Mesendoderm (in vitro differentiated cells): ENCODE measurements around the gene SLC39A3.

Experiments
- DNase-seq: peaks from one replicate; pipeline ENCODE4 v3.0.0; 2013
- H2AK5ac ChIP-seq: 2 replicates; pipeline ENCODE4 v1.6.1; 2013; ENCODE audit warnings: low read length, inconsistent platforms
- H2BK120ac ChIP-seq: 2 replicates; pipeline ENCODE4 v1.6.1; 2013; ENCODE audit warnings: low read depth, mild to moderate bottlenecking, low read length, moderate library complexity, mixed read lengths
- H2BK15ac ChIP-seq: replicated peaks from 2 replicates; pipeline ENCODE4 v1.6.1; 2013; ENCODE audit warnings: low read depth, mild to moderate bottlenecking, moderate library complexity
- H2BK5ac ChIP-seq: 2 replicates; pipeline ENCODE4 v1.6.1; 2013; ENCODE audit warnings: low read length, inconsistent platforms
- H3K18ac ChIP-seq: 2 replicates; pipeline ENCODE4 v1.6.1; 2013; ENCODE audit warnings: mild to moderate bottlenecking, low read length, mixed read lengths
- H3K23ac ChIP-seq: one replicate; pipeline ENCODE4 v1.6.1; 2013; ENCODE audit warnings: low read length
- H3K27ac ChIP-seq: 2 replicates; pipeline ENCODE4 v1.5.1; 2013; ENCODE audit warnings: low read depth, mild to moderate bottlenecking, inconsistent platforms, low read length, moderate library complexity
- H3K27me3 ChIP-seq: 2 replicates; pipeline ENCODE4 v1.6.1; 2013; ENCODE audit warnings: low read length, control low read depth, mild to moderate bottlenecking, inconsistent platforms; ENCODE audit not compliant: insufficient read depth, poor library complexity
- H3K36me3 ChIP-seq: 2 replicates; pipeline ENCODE4 v1.6.1; 2013; ENCODE audit warnings: low read length, inconsistent platforms; ENCODE audit not compliant: control insufficient read depth, insufficient read depth
- H3K4ac ChIP-seq: one replicate; pipeline ENCODE4 v1.6.1; 2013; ENCODE audit warnings: low read depth, mild to moderate bottlenecking, low read length, moderate library complexity
- H3K4me1 ChIP-seq: 2 replicates; pipeline ENCODE4 v1.6.1; 2013; ENCODE audit warnings: low read depth, low read length, inconsistent platforms; ENCODE audit not compliant: control insufficient read depth
- H3K4me2 ChIP-seq: 2 replicates; pipeline ENCODE4 v1.6.1; 2013; ENCODE audit warnings: low read length
- H3K4me3 ChIP-seq: 2 replicates; pipeline ENCODE4 v1.5.1; 2013; ENCODE audit warnings: mild to moderate bottlenecking, low read length
- H3K56ac ChIP-seq: one replicate; pipeline ENCODE4 v1.6.1; 2013; ENCODE audit warnings: low read length
- H3K79me1 ChIP-seq: 2 replicates; pipeline ENCODE4 v1.6.1; 2013; ENCODE audit warnings: low read length, inconsistent platforms
- H3K79me2 ChIP-seq: 2 replicates; pipeline ENCODE4 v1.6.1; 2013; ENCODE audit warnings: mild to moderate bottlenecking, low read length; ENCODE audit not compliant: control insufficient read depth, insufficient read depth
- H3K9ac ChIP-seq: 2 replicates; pipeline ENCODE4 v1.6.1; 2013; ENCODE audit warnings: low read length, inconsistent platforms
- H4K5ac ChIP-seq: one replicate; pipeline ENCODE4 v1.6.1; 2013; ENCODE audit warnings: low read length
- H4K8ac ChIP-seq: one replicate; pipeline ENCODE4 v1.6.1; 2013; ENCODE audit warnings: low read depth, mild to moderate bottlenecking, control low read depth, low read length, moderate library complexity
- WGBS: extraction: QIAGEN DNeasy Blood & Tissue Kit; methylation state at CpG from one replicate; pipeline ENCODE4 v1.1.7; 2013; ENCODE audit warnings: low lambda C conversion rate, missing lambda C conversion rate; ENCODE audit not compliant: insufficient coverage; ENCODE audit errors: extremely low coverage; 5-methylcytosine and 5-hydroxymethylcytosine counted together

Gene SLC39A3

GRCh38 chr19:2759965-2760364 lies 20.1 kb upstream of the SLC39A3 start:
- no peak overlapping the region for H2AK5ac ChIP-seq
- H2BK120ac ChIP-seq: no peak overlapping the region
- H3K4me1 ChIP-seq: no peaks in the 10 kb centered on the region
- no peak overlapping the region for H4K8ac ChIP-seq
- H2BK5ac ChIP-seq: no peak overlapping the region
- H3K23ac ChIP-seq: no peak overlapping the region
- H3K4me3 ChIP-seq: no peak overlapping the region
- WGBS: no CpG with 5 or more reads among the region's 7 CpGs
- no peak overlapping the region for H3K4me2 ChIP-seq
- H3K56ac ChIP-seq: no peak overlapping the region
- H3K9ac ChIP-seq: no peak overlapping the region
- H3K79me2 ChIP-seq: no peaks in the 10 kb centered on the region
- H3K27me3 ChIP-seq: no peaks in the 10 kb centered on the region
- H3K36me3 ChIP-seq: peaks cover 16% of the 10 kb centered on the region
- H3K18ac ChIP-seq: no peak overlapping the region
- H3K79me1 ChIP-seq: no peaks in the 10 kb centered on the region
- no peak overlapping the region for H3K27ac ChIP-seq
- H2BK15ac ChIP-seq: no peak overlapping the region
- H4K5ac ChIP-seq: no peak overlapping the region
- DNase-seq: no peak
- H3K4ac ChIP-seq: no peak overlapping the region

DNA sequence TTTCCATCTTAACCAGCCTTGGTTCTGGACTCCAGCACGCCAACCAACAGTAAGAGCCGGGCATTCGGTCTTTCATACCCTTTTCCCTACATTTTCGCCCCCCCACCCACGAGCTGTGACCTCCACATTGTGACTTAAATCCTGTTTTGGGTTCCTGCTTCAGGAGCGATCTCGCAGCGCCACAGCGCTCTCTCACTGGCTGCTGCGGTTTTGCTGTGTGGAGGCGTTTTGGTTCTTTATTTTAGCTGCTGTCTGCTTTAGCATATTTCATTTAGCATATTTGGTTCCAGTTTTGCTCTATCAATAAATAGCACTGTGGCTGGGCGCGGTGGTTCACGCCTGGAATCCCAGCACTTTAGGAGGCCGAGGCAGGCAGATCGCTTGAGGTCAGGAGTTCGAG lies 19.5 kb upstream of the SLC39A3 start:
- Histone ChIP-seq H3K4me2 (no peak overlapping the region), H3K36me3 (peaks cover 17% of the 10 kb centered on the region)
- WGBS: no CpG with 5 or more reads among the region's 17 CpGs

DNA sequence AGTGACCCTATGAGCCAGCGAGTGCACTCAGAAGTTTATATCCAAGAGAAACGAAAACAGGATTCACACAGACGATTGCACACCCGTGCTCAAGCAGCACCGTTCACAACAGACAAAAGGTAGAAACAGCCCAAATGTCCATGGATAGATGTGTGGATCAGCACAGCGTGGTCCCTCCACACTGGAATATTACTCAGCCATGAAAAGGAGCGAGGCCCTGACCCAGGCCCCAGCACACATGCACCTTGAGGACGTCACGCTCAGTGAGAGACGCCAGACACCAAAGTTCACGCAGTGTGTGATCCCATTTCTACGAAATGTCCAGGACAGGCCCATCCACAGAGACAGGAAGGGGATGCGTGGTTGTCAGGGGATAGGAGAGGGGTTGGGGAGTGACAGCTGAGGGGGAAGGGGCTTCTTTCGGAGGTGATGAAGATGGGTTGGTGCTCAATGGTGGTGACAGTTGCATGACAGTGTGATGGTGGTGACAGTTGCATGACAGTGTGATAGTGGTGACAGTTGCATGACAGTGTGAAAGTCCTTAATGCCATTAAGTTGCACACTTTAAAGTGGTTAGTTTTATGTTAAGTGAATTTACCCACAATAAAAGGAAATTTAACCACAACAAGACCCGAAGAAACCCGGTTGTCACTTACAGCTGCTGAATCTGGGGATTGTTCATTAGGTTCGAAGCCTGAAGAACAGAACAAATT lies 18.9 kb upstream of the SLC39A3 start:
- Histone ChIP-seq H2BK120ac (no peak overlapping the region), H3K27ac (no peak overlapping the region), H3K23ac (no peak overlapping the region), H3K79me1 (no peaks in the 10 kb centered on the region), H3K27me3 (no peaks in the 10 kb centered on the region), H3K4me2 (no peak overlapping the region), H3K4ac (no peak overlapping the region), H4K8ac (no peak overlapping the region), H4K5ac (no peak overlapping the region), H3K18ac (no peak overlapping the region), H3K4me3 (no peak overlapping the region), H3K79me2 (no peaks in the 10 kb centered on the region), H3K36me3 (peaks cover 17% of the 10 kb centered on the region), H2AK5ac (no peak overlapping the region), H3K56ac (no peak overlapping the region), H3K4me1 (no peaks in the 10 kb centered on the region), H2BK15ac (no peak overlapping the region), H2BK5ac (no peak overlapping the region), H3K9ac (no peak overlapping the region)
- DNase-seq: no peak
- no CpG with 5 or more reads among the region's 17 CpGs for WGBS

More for the DNA sequence above, 19.5 kb upstream of the SLC39A3 start:
- Histone ChIP-seq H3K18ac (no peak overlapping the region), H3K79me1 (no peaks in the 10 kb centered on the region), H3K9ac (no peak overlapping the region), H3K4me3 (no peak overlapping the region), H2BK15ac (no peak overlapping the region), H3K27ac (no peak overlapping the region), H2BK5ac (no peak overlapping the region), H3K79me2 (no peaks in the 10 kb centered on the region), H2AK5ac (no peak overlapping the region), H3K4ac (no peak overlapping the region), H3K23ac (no peak overlapping the region), H4K8ac (no peak overlapping the region), H3K4me1 (no peaks in the 10 kb centered on the region), H3K27me3 (no peaks in the 10 kb centered on the region), H3K56ac (no peak overlapping the region), H4K5ac (no peak overlapping the region), H2BK120ac (no peak overlapping the region)
- no peak for DNase-seq

DNA sequence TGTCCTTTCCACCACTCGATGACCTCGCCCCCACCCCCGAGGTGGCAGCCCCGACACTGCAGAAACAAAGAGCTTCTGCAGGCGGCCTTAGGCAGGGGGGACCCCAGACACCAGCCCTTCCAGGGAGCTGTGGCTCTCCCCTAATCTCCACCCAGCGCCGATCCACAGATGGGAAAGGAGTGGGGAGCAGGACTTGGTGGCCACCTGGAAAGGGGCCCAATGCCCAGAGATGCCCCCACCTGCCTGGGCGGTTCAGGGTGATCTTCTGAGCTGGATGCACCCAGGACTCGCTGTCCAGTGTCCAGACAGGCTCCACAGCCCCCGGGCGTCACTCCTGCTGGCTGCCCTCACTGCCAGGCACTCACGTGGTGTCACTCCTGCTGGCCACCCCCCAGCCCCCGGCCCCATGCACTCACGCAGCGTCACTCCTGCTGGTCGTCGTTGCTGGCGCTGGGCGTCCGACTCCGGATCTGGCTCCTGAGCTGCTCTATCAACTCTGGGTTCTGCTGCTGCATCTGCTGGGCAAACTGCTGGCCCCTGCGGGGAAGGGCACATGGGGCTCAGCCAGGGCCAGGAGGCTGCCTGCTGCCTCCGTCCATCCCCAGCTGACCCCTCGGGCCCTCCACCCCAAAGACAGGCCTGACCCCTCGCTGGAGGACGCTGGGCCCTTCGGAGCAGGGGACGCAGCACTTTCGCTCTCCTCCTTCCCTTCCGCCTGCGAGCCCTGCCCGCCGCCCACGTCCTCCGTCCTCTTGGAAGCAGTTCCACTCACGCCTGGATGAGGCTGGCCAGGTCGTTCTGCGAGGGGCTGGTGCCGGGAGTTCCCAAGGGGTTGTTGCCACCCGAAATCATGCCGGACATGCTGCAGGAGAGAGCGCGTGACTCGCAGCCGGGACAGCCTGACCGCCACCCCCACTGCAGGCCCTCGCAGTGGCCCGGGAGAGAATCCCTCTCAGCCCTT lies 17.4 kb upstream of the SLC39A3 start:
- no peak overlapping the region for H2BK5ac ChIP-seq
- no peak for DNase-seq
- no peak overlapping the region for H3K27ac ChIP-seq
- no peak overlapping the region for H3K4me3 ChIP-seq
- no CpG with 5 or more reads among the region's 48 CpGs for WGBS
- H3K27me3 ChIP-seq: no peaks in the 10 kb centered on the region
- H3K4me1 ChIP-seq: no peaks in the 10 kb centered on the region
- no peak overlapping the region for H4K8ac ChIP-seq
- no peaks in the 10 kb centered on the region for H3K79me2 ChIP-seq
- H2BK15ac ChIP-seq: no peak overlapping the region
- no peak overlapping the region for H3K56ac ChIP-seq
- H4K5ac ChIP-seq: no peak overlapping the region
- no peak overlapping the region for H3K4me2 ChIP-seq
- H2AK5ac ChIP-seq: no peak overlapping the region
- peaks cover 16% of the 10 kb centered on the region for H3K36me3 ChIP-seq
- no peaks in the 10 kb centered on the region for H3K79me1 ChIP-seq
- no peak overlapping the region for H3K23ac ChIP-seq
- H2BK120ac ChIP-seq: no peak overlapping the region
- no peak overlapping the region for H3K4ac ChIP-seq
- H3K18ac ChIP-seq: no peak overlapping the region
- no peak overlapping the region for H3K9ac ChIP-seq

DNA sequence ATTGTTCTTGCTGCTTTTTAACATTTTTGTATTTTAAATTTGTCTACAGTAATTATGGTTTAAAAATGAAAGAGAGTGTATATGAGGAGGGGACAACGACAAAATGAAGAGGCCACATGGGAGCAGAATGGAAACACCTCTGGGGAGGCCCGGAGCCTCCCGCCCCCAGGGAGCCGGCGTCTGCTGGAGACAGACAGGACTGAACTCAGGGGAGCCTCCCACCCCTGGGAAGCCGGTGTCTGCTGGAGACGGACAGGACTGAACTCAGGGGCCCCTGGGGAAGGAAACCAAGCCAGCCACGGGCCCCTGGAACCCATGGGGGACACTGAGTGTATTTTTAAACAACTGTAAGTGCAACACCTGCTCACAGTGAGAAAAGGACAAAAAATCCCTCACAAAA lies 16.7 kb upstream of the SLC39A3 start:
- Histone ChIP-seq H3K27me3 (no peaks in the 10 kb centered on the region), H3K18ac (no peak overlapping the region), H2AK5ac (no peak overlapping the region), H3K4me3 (no peak overlapping the region), H3K23ac (no peak overlapping the region), H3K56ac (no peak overlapping the region), H3K36me3 (peaks cover 16% of the 10 kb centered on the region), H4K8ac (no peak overlapping the region), H3K27ac (no peak overlapping the region), H4K5ac (no peak overlapping the region), H3K79me1 (no peaks in the 10 kb centered on the region), H3K4me1 (no peaks in the 10 kb centered on the region), H3K4ac (no peak overlapping the region), H3K9ac (no peak overlapping the region), H2BK120ac (no peak overlapping the region), H3K4me2 (no peak overlapping the region), H2BK15ac (no peak overlapping the region), H3K79me2 (no peaks in the 10 kb centered on the region), H2BK5ac (no peak overlapping the region)
- DNase-seq: no peak
- WGBS: no CpG with 5 or more reads among the region's 8 CpGs
